ENCODE measurements around the gene GPRC5A. TPM values are rescaled to one million over a fixed set of nuclear protein-coding genes. Genes with fewer than 3 reads are reported as not detected.
"Not testable (repeated sequence)": the region's sequence is repeated elsewhere in the genome, so short reads cannot be mapped to it uniquely, and the experiment has no call there.

GPRC5A gene, protein sequence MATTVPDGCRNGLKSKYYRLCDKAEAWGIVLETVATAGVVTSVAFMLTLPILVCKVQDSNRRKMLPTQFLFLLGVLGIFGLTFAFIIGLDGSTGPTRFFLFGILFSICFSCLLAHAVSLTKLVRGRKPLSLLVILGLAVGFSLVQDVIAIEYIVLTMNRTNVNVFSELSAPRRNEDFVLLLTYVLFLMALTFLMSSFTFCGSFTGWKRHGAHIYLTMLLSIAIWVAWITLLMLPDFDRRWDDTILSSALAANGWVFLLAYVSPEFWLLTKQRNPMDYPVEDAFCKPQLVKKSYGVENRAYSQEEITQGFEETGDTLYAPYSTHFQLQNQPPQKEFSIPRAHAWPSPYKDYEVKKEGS
- total RNA-seq (2021) (468 and 642 TPM in 2 replicates), Bru-seq, nascent RNA (percentile 100 among the genes with signal in this experiment), BruChase-seq, experiment 1, labeled RNA remaining after a 2-hour chase (percentile 100 among the genes with signal in this experiment), BruChase-seq, experiment 2, labeled RNA remaining after a 6-hour chase (percentile 100 among the genes with signal in this experiment)
- long read RNA-seq, full-length matches to known transcripts = 482 of 578 reads
- long read RNA-seq, partial matches to known transcripts = 34 of 578 reads
- long read RNA-seq, other reads (novel, unspliced or antisense) = 62 of 578 reads

DNA sequence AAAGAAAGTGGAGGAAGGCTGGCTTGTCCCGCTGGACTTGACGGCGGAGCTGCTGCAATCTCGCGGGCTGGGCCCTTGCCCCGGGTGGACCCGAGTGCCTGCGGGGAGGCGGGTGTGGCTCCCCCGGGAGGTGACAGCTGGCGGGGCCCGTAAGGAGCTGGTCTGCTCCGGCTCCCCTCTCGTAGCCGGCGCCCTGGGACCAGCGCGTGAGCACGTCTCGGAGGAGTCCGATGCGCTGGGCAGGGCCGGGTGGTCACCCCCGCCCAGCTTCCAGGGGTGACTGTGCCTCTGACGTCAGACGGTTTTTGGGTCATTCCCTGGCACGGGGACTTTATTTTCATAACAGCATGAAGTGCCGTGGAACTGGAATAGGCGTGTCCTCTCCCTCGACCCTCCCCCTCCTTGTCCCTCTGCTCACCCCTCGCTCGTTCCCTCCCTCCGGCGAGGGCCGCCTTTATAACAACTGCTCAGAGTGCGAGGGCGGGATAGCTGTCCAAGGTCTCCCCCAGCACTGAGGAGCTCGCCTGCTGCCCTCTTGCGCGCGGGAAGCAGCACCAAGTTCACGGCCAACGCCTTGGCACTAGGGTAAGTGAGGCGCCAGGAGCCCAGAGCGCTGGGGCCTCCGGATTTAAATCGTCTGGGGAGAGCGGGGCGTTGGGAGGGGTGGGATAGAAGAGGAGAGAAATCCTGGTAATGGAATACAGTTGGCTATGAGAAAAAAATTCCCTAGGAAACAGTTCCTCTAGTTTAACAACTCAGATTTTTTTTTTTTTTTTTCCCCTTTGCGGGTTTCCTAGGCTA is at the start of gene GPRC5A:
Gene GPRC5A, plus strand, starts transcription at position 483 of the 801 bp plus-strand sequence. CDS start 16,688 bp downstream, outside the sequence.
- Histone ChIP-seq H3K4me1 (replicated peaks; ENCODE audit: insufficient read depth) (peaks cover 44% of the 10 kb centered on the region), H3K9me2 (ENCODE audit: insufficient read depth) (no peaks in the 10 kb centered on the region), H2AFZ (no peak within 1 kb of the TSS), H3K36me3 (ENCODE audit: low read depth) (peaks cover 35% of the 10 kb centered on the region), H3K27me3 (ENCODE audit: insufficient read depth, low read depth) (no peaks in the 10 kb centered on the region), H3K4me2 (peak within 1 kb of the TSS; percentile 88), H3K4me3 (peak within 1 kb of the TSS; percentile 86), H3F3A (ENCODE audit: insufficient read depth, low read depth) (peaks cover 49% of the 10 kb centered on the region), H3K79me2 (ENCODE audit: low read depth) (peaks cover 67% of the 10 kb centered on the region), H3K27ac (peak within 1 kb of the TSS; percentile 93), H4K20me1 (ENCODE audit: insufficient read depth) (peaks cover 42% of the 10 kb centered on the region), H3K9me3 (ENCODE audit: insufficient read depth, low read depth) (no peaks in the 10 kb centered on the region)
- no peak for TF ChIP-seq EZH2 (IDR thresholded peaks at IDR 0.05; ENCODE audit: low read depth)
- TF ChIP-seq, protein P1, sequence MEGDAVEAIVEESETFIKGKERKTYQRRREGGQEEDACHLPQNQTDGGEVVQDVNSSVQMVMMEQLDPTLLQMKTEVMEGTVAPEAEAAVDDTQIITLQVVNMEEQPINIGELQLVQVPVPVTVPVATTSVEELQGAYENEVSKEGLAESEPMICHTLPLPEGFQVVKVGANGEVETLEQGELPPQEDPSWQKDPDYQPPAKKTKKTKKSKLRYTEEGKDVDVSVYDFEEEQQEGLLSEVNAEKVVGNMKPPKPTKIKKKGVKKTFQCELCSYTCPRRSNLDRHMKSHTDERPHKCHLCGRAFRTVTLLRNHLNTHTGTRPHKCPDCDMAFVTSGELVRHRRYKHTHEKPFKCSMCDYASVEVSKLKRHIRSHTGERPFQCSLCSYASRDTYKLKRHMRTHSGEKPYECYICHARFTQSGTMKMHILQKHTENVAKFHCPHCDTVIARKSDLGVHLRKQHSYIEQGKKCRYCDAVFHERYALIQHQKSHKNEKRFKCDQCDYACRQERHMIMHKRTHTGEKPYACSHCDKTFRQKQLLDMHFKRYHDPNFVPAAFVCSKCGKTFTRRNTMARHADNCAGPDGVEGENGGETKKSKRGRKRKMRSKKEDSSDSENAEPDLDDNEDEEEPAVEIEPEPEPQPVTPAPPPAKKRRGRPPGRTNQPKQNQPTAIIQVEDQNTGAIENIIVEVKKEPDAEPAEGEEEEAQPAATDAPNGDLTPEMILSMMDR (conservative IDR thresholded peaks at IDR 0.05) = no peak; the same call in 1 of the 2 replicates
- CTCF ChIA-PET = interaction anchor here (0.7 to 3.0 kb wide), 12 partner anchors 19 to 1310 kb away, joined by 3 to 21 read pairs (median 4); partner anchors contain the start of gene DDX47
- intact Hi-C loops (cut with micrococcal nuclease; ENCODE audit: unreplicated experiment) = loop anchor here (1.0 to 10.0 kb wide), 11 partner anchors 8 to 311 kb away; no protein-coding TSS in a partner anchor
- BruUV-seq (replicated peaks) = no TSS peak
- peak; percentile 96 to 100 for DNase-seq
- POLR2A ChIA-PET (ENCODE audit: unreplicated experiment) = interaction anchor here (0.5 to 3.2 kb wide), 39 partner anchors 9 to 1348 kb away, joined by 3 to 103 read pairs (median 6); partner anchors contain the start of gene EMP1

DNA sequence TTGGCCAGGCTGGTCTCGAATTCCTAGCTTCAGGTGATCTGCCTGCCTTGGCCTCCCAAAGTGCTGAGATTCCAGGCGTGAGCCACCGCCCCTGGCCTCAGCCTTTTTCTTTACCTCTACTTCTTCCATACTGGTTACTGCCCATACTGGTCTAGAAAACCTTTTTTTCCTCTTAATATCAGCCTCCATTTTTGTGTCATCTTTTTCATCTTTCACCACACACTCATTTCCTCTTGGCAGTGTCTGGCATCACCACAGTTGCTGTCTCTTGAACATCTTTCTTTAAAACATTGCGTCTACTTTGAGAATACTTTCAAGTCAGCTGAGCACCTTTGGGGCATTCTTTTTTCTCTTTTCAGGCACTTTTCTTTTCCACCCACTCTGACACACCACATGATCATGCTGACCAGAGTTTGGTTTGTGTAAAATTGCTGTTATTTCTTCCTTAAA is 45.5 kb upstream of the GPRC5A start:
- TF ChIP-seq EZH2 (IDR thresholded peaks at IDR 0.05; ENCODE audit: low read depth) = no peak
- TF ChIP-seq, protein P1 (conservative IDR thresholded peaks at IDR 0.05) = no peak
- Histone ChIP-seq H3K9me2 (ENCODE audit: insufficient read depth) (no peaks in the 10 kb centered on the region), H3K79me2 (ENCODE audit: low read depth) (0 out of 2 replicates have a peak, but pooled peaks cover 5% of the 10 kb centered on the region), H3K27me3 (ENCODE audit: insufficient read depth, low read depth) (no peaks in the 10 kb centered on the region), H2AFZ (no peak overlapping the region), H3K4me3 (no peak overlapping the region), H3K4me1 (replicated peaks; ENCODE audit: insufficient read depth) (peaks cover 29% of the 10 kb centered on the region), H3K4me2 (no peak overlapping the region), H4K20me1 (ENCODE audit: insufficient read depth) (no peaks in the 10 kb centered on the region), H3F3A (ENCODE audit: insufficient read depth, low read depth) (peaks cover 47% of the 10 kb centered on the region), H3K9me3 (ENCODE audit: insufficient read depth, low read depth) (no peaks in the 10 kb centered on the region), H3K27ac (no peak overlapping the region), H3K36me3 (ENCODE audit: low read depth) (peaks cover 26% of the 10 kb centered on the region)
- DNase-seq = no peak
- intact Hi-C loops (cut with micrococcal nuclease; ENCODE audit: unreplicated experiment) = no loop called here
- no TSS peak for BruUV-seq (replicated peaks)
- POLR2A ChIA-PET (ENCODE audit: unreplicated experiment) = interaction anchor here (0.7 to 1.4 kb wide), 2 partner anchors 26 to 45 kb away, joined by 3 to 28 read pairs; partner anchors contain the start of gene GPRC5A
- CTCF ChIA-PET = interaction anchor here (1.5 kb wide), 1 partner anchor 33 kb away, joined by 3 read pairs; no protein-coding TSS in a partner anchor

DNA sequence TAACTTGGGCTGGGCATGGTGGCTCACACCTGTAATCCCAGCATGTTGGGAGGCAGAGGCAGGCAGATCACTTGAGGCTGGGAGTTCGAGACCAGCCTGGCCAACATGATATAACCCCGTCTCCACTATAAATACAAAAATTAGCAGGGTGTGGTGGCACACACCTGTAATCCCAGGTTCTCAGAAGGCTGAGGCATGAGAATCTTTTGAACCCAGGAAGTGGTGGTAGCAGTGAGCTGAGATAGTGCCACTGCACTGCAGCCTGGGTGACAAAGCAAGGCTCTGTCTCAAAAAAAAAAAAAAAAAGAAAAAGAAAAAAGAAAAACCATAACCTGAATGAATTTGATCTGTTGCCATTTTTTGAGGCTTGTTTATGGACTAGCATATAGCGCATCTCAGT is 44.6 kb upstream of the GPRC5A start:
- H4K20me1 ChIP-seq (ENCODE audit: insufficient read depth); intact Hi-C loops (cut with micrococcal nuclease; ENCODE audit: unreplicated experiment); H3K4me3 ChIP-seq; BruUV-seq (replicated peaks); H3K9me2 ChIP-seq (ENCODE audit: insufficient read depth); H2AFZ ChIP-seq; H3K27ac ChIP-seq; H3K4me2 ChIP-seq; H3K27me3 ChIP-seq (ENCODE audit: insufficient read depth, low read depth); H3K79me2 ChIP-seq (ENCODE audit: low read depth); DNase-seq; H3K9me3 ChIP-seq (ENCODE audit: insufficient read depth, low read depth): not testable (repeated sequence)
- H3F3A ChIP-seq (ENCODE audit: insufficient read depth, low read depth) = peaks cover 48% of the 10 kb centered on the region
- H3K36me3 ChIP-seq (ENCODE audit: low read depth) = peaks cover 22% of the 10 kb centered on the region
- peaks cover 19% of the 10 kb centered on the region for H3K4me1 ChIP-seq (replicated peaks; ENCODE audit: insufficient read depth)
- CTCF ChIA-PET = interaction anchor here (0.7 kb wide), 1 partner anchor 137 kb away, joined by 3 read pairs; no protein-coding TSS in a partner anchor
- POLR2A ChIA-PET (ENCODE audit: unreplicated experiment) = interaction anchor here (0.7 kb wide), 1 partner anchor 21 kb away, joined by 3 read pairs; no protein-coding TSS in a partner anchor
